Osteoblast (primary cell): ENCODE results near the gene COCH. TPM values are rescaled to one million over a fixed set of nuclear protein-coding genes. Genes with fewer than 3 reads are reported as not detected.

Experiments used
- DNase-seq: peaks from one replicate; pipeline ENCODE4 v3.0.0; 2011; ENCODE audit warnings: low spot score, mixed read lengths; ENCODE audit not compliant: insufficient read length; ENCODE audit errors: missing footprints
- H2AFZ ChIP-seq: 2 replicates; pipeline ENCODE4 v1.6.0; 2011; ENCODE audit warnings: mild to moderate bottlenecking, low read length
- H3K27ac ChIP-seq: 2 replicates; pipeline ENCODE4 v1.5.1; 2011; ENCODE audit warnings: mild to moderate bottlenecking, low read depth, low read length, moderate library complexity
- H3K27me3 ChIP-seq: 2 replicates; pipeline ENCODE4 v1.6.0; 2012; ENCODE audit warnings: mild to moderate bottlenecking, control low read depth, inconsistent platforms, low read length, moderate library complexity; ENCODE audit not compliant: insufficient read depth
- H3K36me3 ChIP-seq: 2 replicates; pipeline ENCODE4 v1.5.1; 2011; ENCODE audit warnings: mild to moderate bottlenecking, low read length, control low read depth, moderate library complexity; ENCODE audit not compliant: insufficient read depth
- H3K4me1 ChIP-seq: 2 replicates; pipeline ENCODE4 v1.5.1; 2011; ENCODE audit warnings: mild to moderate bottlenecking, low read length, control low read depth, moderate library complexity; ENCODE audit not compliant: insufficient read depth
- H3K4me2 ChIP-seq: 2 replicates; pipeline ENCODE4 v1.6.0; 2011; ENCODE audit warnings: mild to moderate bottlenecking, low read length; ENCODE audit not compliant: insufficient read depth
- H3K4me3 ChIP-seq: fragments of 200-600 bp; sonication (generic); 3 replicates; pipeline ENCODE4 v1.5.1; 2012; ENCODE audit warnings: mild to moderate bottlenecking, low read length, inconsistent platforms; ENCODE audit not compliant: insufficient read depth
- H3K79me2 ChIP-seq: 2 replicates; pipeline ENCODE4 v1.6.0; 2012; ENCODE audit warnings: mild to moderate bottlenecking, low read length, control low read depth, inconsistent platforms; ENCODE audit not compliant: insufficient read depth
- H3K9me3 ChIP-seq: 2 replicates; pipeline ENCODE4 v1.5.1; 2011; ENCODE audit warnings: low read depth, low read length, control low read depth
- H4K20me1 ChIP-seq: 2 replicates; pipeline ENCODE4 v1.6.0; 2012; ENCODE audit warnings: mild to moderate bottlenecking, low read length, control low read depth; ENCODE audit not compliant: insufficient read depth
- total RNA-seq: library from RNA; depleted of rRNA; stranded (reverse); fragments of >200 nt; gene quantifications from 2 replicates; pipeline ENCODE4 v1.2.3, GENCODE V29; 2012
- TF ChIP-seq, protein P1 (sequence below): IDR thresholded peaks from 2 replicates; pipeline ENCODE4 v1.5.1; 2011; ENCODE audit warnings: mild to moderate bottlenecking, low read depth, low read length, moderate library complexity; ENCODE audit errors: extremely low read depth

COCH gene
- total RNA-seq, 1 donor = 1.1 TPM

- no peak overlapping the region for H3K4me2 ChIP-seq
- no peak overlapping the region for H2AFZ ChIP-seq
- TF ChIP-seq, protein P1, sequence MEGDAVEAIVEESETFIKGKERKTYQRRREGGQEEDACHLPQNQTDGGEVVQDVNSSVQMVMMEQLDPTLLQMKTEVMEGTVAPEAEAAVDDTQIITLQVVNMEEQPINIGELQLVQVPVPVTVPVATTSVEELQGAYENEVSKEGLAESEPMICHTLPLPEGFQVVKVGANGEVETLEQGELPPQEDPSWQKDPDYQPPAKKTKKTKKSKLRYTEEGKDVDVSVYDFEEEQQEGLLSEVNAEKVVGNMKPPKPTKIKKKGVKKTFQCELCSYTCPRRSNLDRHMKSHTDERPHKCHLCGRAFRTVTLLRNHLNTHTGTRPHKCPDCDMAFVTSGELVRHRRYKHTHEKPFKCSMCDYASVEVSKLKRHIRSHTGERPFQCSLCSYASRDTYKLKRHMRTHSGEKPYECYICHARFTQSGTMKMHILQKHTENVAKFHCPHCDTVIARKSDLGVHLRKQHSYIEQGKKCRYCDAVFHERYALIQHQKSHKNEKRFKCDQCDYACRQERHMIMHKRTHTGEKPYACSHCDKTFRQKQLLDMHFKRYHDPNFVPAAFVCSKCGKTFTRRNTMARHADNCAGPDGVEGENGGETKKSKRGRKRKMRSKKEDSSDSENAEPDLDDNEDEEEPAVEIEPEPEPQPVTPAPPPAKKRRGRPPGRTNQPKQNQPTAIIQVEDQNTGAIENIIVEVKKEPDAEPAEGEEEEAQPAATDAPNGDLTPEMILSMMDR = no peak
- no peaks in the 10 kb centered on the region for H4K20me1 ChIP-seq
- H3K4me1 ChIP-seq = no peaks in the 10 kb centered on the region
- H3K27me3 ChIP-seq = no peaks in the 10 kb centered on the region
- no peak overlapping the region for H3K4me3 ChIP-seq
- no peaks in the 10 kb centered on the region for H3K36me3 ChIP-seq
- no peak for DNase-seq
- no peaks in the 10 kb centered on the region for H3K79me2 ChIP-seq
- H3K27ac ChIP-seq = no peak overlapping the region
- no peaks in the 10 kb centered on the region for H3K9me3 ChIP-seq
Measured at GRCh38 chr14:30855345-30856037, 18.9 kb upstream of the COCH start.

DNA sequence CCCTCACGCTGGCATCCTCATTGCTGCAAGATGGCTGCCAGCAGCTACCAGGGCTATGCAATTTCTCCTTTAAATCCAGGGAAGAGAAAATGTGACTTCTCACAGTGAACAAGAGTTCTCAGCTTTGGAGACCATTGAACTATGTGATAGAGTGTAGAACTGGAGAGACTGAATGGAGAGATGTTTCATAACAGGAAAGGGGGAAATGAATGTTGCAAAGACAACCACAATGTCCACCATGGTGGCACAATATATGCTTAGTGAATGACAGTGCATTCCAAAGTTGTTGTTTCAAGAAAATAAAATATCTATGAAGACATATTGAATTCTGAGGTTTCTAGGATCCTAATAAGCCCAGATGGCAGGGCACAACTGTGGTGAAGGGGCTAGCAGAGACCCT lies 13.2 kb upstream of the COCH start:
- TF ChIP-seq, protein P1 = no peak
- Histone ChIP-seq H3K79me2 (no peaks in the 10 kb centered on the region), H3K4me3 (no peak overlapping the region), H3K27ac (no peak overlapping the region), H3K4me2 (no peak overlapping the region), H3K27me3 (peaks cover 34% of the 10 kb centered on the region), H4K20me1 (no peaks in the 10 kb centered on the region), H3K9me3 (no peaks in the 10 kb centered on the region), H3K4me1 (no peaks in the 10 kb centered on the region), H3K36me3 (no peaks in the 10 kb centered on the region), H2AFZ (no peak overlapping the region)
- no peak for DNase-seq

DNA sequence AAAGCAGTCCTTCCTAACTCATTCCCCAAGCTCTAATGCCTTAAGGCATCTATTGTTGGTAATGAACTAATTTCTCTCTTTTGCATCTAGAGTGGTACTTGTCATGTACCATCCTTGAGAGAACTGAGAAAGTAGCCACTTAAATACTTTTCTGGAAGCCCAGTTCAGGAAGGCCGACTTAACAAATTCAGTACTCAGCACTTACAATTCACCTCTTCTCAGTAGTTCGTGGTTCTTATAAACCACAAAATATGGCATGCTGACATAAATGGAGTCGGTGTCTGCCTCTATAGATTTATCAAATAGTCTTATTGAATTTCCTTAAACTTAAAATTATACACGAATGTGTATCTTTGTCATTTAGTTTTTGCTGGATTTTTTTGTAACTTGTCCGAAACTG lies 9.4 kb upstream of the COCH start:
- no peak overlapping the region for H3K4me2 ChIP-seq
- no peaks in the 10 kb centered on the region for H3K79me2 ChIP-seq
- TF ChIP-seq, protein P1 = no peak
- no peaks in the 10 kb centered on the region for H3K36me3 ChIP-seq
- H3K4me1 ChIP-seq = no peaks in the 10 kb centered on the region
- DNase-seq = no peak
- no peaks in the 10 kb centered on the region for H3K9me3 ChIP-seq
- no peak overlapping the region for H3K4me3 ChIP-seq
- H3K27ac ChIP-seq = no peak overlapping the region
- H3K27me3 ChIP-seq = peaks cover 36% of the 10 kb centered on the region
- no peaks in the 10 kb centered on the region for H4K20me1 ChIP-seq
- H2AFZ ChIP-seq = no peak overlapping the region

- H3K4me1 ChIP-seq = no peaks in the 10 kb centered on the region
- peaks cover 42% of the 10 kb centered on the region for H3K27me3 ChIP-seq
- no peaks in the 10 kb centered on the region for H3K9me3 ChIP-seq
- no peak overlapping the region for H3K27ac ChIP-seq
- H3K4me3 ChIP-seq = no peak overlapping the region
- H2AFZ ChIP-seq = no peak overlapping the region
- TF ChIP-seq, protein P1 = no peak
- no peak overlapping the region for H3K4me2 ChIP-seq
- H4K20me1 ChIP-seq = no peaks in the 10 kb centered on the region
- no peaks in the 10 kb centered on the region for H3K36me3 ChIP-seq
- no peak for DNase-seq
- H3K79me2 ChIP-seq = no peaks in the 10 kb centered on the region
Measured at GRCh38 chr14:30868736-30869135, 5.6 kb upstream of the COCH start.
